Measurements from ENCODE around the gene YJU2. TPM values are rescaled to one million over a fixed set of nuclear protein-coding genes. Genes with fewer than 3 reads are reported as not detected.
"Not testable (repeated sequence)": the region's sequence is repeated elsewhere in the genome, so short reads cannot be mapped to it uniquely, and the experiment has no call there.

Gene YJU2
- total and polyA plus RNA-seq, 2 donors: 11.7 to 29.4 TPM

GRCh38 chr19:4267101-4267900 is 20.4 kb downstream of the YJU2 start:
- 39% methylated on average over 21 of the region's 21 CpGs for WGBS
- Histone ChIP-seq H3K36me3 (ENCODE audit: insufficient read depth) (no peaks in the 10 kb centered on the region), H3K4me3 (ENCODE audit: low read depth, low read length) (no peak overlapping the region), H3K27ac (ENCODE audit: low read depth) (no peak overlapping the region), H3K4me1 (ENCODE audit: insufficient read depth) (no peaks in the 10 kb centered on the region)
- no peak for DNase-seq (ENCODE audit: extremely low spot score)

- Histone ChIP-seq H3K4me1 (ENCODE audit: insufficient read depth) (no peaks in the 10 kb centered on the region), H3K4me3 (ENCODE audit: low read depth, low read length) (no peak overlapping the region), H3K36me3 (ENCODE audit: insufficient read depth) (no peaks in the 10 kb centered on the region), H3K27ac (ENCODE audit: low read depth) (no peak overlapping the region)
- WGBS: 85% methylated on average over 30 of the region's 30 CpGs
- DNase-seq (ENCODE audit: extremely low spot score): no peak
These were observed 21.3 kb downstream of the YJU2 start for GRCh38 chr19:4267901-4268815.

DNA sequence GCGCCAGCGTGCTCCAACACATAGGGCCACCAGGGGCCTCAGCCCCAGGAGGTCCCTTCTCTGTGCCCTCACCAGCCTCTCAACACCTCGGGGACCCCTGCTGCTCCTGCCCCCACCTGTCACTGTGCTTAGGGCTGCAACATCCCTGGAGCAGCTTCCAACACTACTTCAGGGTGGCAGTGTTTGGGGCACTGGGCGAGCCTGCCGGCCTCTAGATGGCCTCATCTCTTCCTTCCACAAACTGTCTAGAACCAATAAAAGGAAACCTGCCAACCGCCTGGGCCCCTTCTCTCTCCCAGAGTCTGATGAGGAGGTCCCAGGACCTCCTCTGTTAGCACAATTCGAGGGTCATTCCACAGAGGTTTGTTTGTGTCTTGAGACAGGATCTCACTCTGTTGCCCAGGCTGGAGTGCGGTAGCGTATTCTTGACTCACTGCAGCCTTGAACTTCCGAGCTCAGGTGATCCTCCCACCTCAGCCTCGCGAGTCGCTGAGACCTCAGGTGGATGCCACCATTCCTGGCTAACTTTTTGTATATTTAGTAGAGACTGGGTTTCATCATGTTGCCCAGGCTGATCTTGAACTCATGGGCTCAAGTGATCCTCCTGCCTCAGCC is 22.0 kb downstream of the YJU2 start:
- H3K4me3 ChIP-seq (ENCODE audit: low read depth, low read length): no peak overlapping the region
- 90% methylated on average over 13 of the region's 13 CpGs for WGBS
- no peak overlapping the region for H3K27ac ChIP-seq (ENCODE audit: low read depth)
- H3K36me3 ChIP-seq (ENCODE audit: insufficient read depth): no peaks in the 10 kb centered on the region
- no peak for DNase-seq (ENCODE audit: extremely low spot score)
- no peaks in the 10 kb centered on the region for H3K4me1 ChIP-seq (ENCODE audit: insufficient read depth)

DNA sequence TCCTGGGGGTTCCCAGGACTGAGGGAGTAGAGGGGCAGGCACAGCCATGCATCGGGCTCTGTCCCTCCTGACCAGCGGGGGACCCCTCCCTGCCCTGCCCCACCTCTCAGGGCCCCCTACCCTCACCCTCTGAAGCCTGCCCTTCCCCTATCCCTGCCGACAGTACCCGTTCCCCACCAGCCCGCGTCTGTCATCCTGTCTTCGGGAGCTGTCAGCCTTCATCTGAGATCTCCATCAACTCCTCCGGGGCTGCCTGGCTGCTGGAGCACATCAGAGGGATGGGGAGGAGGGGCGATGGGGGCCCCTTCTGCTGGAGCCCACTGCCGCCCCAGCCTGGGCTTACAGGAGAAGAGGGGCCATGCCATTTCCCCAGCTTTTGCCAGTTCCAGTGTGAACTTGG is 26.0 kb downstream of the YJU2 start:
- 56% methylated on average over 10 of the region's 10 CpGs for WGBS
- DNase-seq (ENCODE audit: extremely low spot score): no peak
- Histone ChIP-seq H3K27ac (ENCODE audit: low read depth) (no peak overlapping the region), H3K4me1 (ENCODE audit: insufficient read depth) (no peaks in the 10 kb centered on the region), H3K4me3 (ENCODE audit: low read depth, low read length) (no peak overlapping the region), H3K36me3 (ENCODE audit: insufficient read depth) (no peaks in the 10 kb centered on the region)

GRCh38 chr19:4274321-4274686 is 27.4 kb downstream of the YJU2 start:
- not testable (repeated sequence) for H3K4me3 ChIP-seq (ENCODE audit: low read depth, low read length); H3K36me3 ChIP-seq (ENCODE audit: insufficient read depth); H3K27ac ChIP-seq (ENCODE audit: low read depth); H3K4me1 ChIP-seq (ENCODE audit: insufficient read depth); DNase-seq (ENCODE audit: extremely low spot score)
- 87% methylated on average over 6 of the region's 6 CpGs for WGBS

DNA sequence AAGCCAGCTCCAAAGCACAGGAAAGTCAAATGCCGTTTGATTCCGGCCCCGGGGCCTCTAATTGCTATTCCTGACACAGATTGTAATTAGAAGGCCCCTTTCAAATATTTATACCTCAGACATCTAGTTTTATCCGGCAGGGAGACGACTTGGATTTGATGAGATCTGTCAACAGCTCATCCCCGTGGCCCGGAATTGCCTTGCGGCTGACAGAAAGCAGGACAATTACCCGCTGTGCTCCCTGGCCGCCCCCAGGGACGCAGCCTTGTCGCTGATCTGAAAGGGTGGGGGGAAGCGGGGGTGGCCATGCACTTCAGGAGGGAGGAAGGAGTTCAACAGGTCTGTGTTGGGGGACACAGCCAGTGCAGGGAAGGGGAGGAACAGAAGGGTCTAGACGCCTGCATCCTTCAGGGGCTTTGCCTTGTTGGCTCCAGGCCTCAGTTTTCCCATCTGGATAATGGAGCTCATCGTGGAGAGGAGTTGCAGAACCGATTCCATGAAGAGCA is 30.4 kb downstream of the YJU2 start:
- peaks cover 2% of the 10 kb centered on the region for H3K4me1 ChIP-seq (ENCODE audit: insufficient read depth)
- H3K36me3 ChIP-seq (ENCODE audit: insufficient read depth): no peaks in the 10 kb centered on the region
- WGBS: 30% methylated on average over 16 of the region's 16 CpGs
- no peak for DNase-seq (ENCODE audit: extremely low spot score)
- no peak overlapping the region for H3K4me3 ChIP-seq (ENCODE audit: low read depth, low read length)
- H3K27ac ChIP-seq (ENCODE audit: low read depth): no peak overlapping the region

DNA sequence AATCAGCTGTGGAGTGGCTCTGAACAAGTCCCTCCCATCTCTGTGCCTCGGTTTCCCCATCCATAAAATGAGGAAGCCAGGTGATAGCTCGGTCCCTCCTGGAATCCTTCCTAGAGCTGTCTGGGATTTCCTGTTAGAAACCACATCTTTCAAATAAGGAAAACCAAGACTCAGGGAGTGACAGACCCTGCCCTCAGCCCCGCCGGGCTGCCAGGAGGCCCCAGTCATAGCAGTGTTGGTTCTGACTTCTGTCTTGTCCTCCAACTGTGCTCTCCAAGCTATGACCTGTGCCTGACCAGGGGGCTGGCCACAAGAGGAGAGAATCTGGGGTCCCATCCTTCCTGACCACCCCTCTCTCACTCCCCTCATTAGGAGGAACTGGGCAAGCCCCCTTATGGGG is 31.1 kb downstream of the YJU2 start:
- DNase-seq (ENCODE audit: extremely low spot score): no peak
- Histone ChIP-seq H3K27ac (ENCODE audit: low read depth) (no peak overlapping the region), H3K4me1 (ENCODE audit: insufficient read depth) (peaks cover 2% of the 10 kb centered on the region), H3K4me3 (ENCODE audit: low read depth, low read length) (no peak overlapping the region), H3K36me3 (ENCODE audit: insufficient read depth) (no peaks in the 10 kb centered on the region)
- 28% methylated on average over 4 of the region's 4 CpGs for WGBS

- no peak for DNase-seq (ENCODE audit: extremely low spot score)
- peak within 1 kb of the TSS; percentile 13 for H3K4me3 ChIP-seq (ENCODE audit: low read depth, low read length)
- H3K27ac ChIP-seq (ENCODE audit: low read depth): no peak within 1 kb of the TSS
- H3K36me3 ChIP-seq (ENCODE audit: insufficient read depth): no peaks in the 10 kb centered on the region
- H3K4me1 ChIP-seq (ENCODE audit: insufficient read depth): peaks cover 2% of the 10 kb centered on the region
- 2% methylated on average over 44 of the region's 44 CpGs for WGBS
These were observed 31.8 kb downstream of the YJU2 start, which contains the start of gene SHD for GRCh38 chr19:4278419-4279266. Gene SHD, plus strand, starts transcription at chr19:4279266. Its CDS starts 798 bp downstream, at chr19:4280064.

DNA sequence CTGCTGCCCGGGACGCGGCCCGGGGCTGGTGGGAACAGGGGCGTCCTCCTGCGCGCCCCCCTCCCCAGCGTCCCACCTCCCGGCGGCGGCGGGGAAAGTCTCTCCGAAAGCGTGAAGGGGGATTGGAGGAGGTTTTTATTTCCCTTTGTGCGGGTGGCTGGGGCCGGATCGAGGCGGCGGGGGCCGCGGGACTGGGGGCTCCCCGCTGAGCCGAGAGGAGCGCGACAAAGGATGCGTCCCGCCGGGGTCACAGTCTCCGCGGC is 32.3 kb downstream of the YJU2 start:
- Histone ChIP-seq H3K4me1 (ENCODE audit: insufficient read depth) (peaks cover 2% of the 10 kb centered on the region), H3K27ac (ENCODE audit: low read depth) (no peak overlapping the region), H3K4me3 (ENCODE audit: low read depth, low read length) (peak overlapping the region; percentile 13), H3K36me3 (ENCODE audit: insufficient read depth) (no peaks in the 10 kb centered on the region)
- under 1% methylated on average over 30 of the region's 30 CpGs for WGBS
- no peak for DNase-seq (ENCODE audit: extremely low spot score)

GRCh38 chr19:4279530-4280422 is 32.9 kb downstream of the YJU2 start:
- H3K36me3 ChIP-seq (ENCODE audit: insufficient read depth): no peaks in the 10 kb centered on the region
- peaks cover 2% of the 10 kb centered on the region for H3K4me1 ChIP-seq (ENCODE audit: insufficient read depth)
- H3K4me3 ChIP-seq (ENCODE audit: low read depth, low read length): peak overlapping the region; percentile 13
- no peak overlapping the region for H3K27ac ChIP-seq (ENCODE audit: low read depth)
- 2% methylated on average over 71 of the region's 71 CpGs for WGBS
- no peak for DNase-seq (ENCODE audit: extremely low spot score)

DNA sequence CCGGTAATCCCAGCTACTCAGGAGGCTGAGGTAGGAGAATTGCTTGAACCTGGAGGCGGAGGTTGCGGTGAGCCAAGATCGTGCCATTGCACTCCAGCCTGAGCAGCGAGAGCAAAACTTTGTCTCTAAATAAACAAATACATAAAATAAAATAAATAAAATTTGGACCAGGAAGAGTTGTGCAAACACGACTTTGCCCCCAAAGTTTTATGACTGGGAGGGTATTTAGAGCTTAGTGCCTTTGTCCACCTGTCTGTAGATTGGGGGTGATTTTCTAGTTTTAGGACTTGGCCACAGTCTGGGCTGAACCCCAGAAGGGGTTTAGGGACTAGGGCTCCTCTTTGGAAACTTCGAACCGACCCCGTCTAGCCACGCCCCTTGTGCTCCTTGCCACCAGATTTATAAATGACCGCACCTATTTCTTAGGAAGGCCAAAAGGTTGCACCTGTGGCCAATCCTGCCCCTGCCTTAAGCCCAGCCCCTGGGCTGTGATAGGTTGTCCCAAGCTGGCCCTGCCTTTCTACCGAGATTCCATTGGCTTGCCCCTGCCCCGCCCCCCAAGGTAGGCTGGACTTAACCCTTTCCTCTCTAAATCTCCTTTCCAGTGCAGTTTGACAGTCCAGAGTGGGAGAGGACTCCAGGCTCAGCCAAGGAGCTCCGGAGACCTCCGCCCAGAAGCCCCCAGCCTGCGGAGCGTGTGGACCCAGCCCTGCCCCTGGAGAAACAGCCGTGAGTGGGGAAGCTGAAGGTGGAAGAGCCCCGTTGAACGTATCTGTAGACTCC is 37.5 kb downstream of the YJU2 start:
- Histone ChIP-seq H3K27ac (ENCODE audit: low read depth) (no peak overlapping the region), H3K4me3 (ENCODE audit: low read depth, low read length) (no peak overlapping the region), H3K4me1 (ENCODE audit: insufficient read depth) (peaks cover 2% of the 10 kb centered on the region), H3K36me3 (ENCODE audit: insufficient read depth) (no peaks in the 10 kb centered on the region)
- no peak for DNase-seq (ENCODE audit: extremely low spot score)
- WGBS: 41% methylated on average over 20 of the region's 20 CpGs

DNA sequence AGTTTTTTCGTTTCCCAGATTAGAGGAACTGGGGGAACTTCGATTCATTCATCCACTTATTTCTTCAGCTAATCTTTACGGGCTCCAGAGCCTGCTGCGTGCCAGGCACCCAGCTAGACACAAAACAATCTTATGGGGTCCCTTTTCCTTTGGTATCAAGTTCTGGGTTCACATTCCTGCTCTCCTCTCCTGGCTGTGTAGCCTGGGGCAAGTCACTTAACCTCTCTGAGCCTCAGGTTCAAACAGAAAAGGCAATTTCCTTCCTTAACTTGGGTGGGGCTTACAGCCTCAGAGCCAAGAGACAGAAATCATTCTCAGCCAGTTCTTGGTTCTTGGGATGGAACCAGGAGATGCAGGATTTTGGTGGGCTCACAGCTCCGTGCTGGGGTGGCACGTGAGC is 38.1 kb downstream of the YJU2 start:
- DNase-seq (ENCODE audit: extremely low spot score): no peak
- H3K27ac ChIP-seq (ENCODE audit: low read depth): no peak overlapping the region
- H3K36me3 ChIP-seq (ENCODE audit: insufficient read depth): no peaks in the 10 kb centered on the region
- peaks cover 2% of the 10 kb centered on the region for H3K4me1 ChIP-seq (ENCODE audit: insufficient read depth)
- 61% methylated on average over 6 of the region's 6 CpGs for WGBS
- H3K4me3 ChIP-seq (ENCODE audit: low read depth, low read length): no peak overlapping the region
